AG09309 (cell line): ENCODE data around the gene BATF.

ENCODE experiments used
- DNase-seq: peaks from one replicate; pipeline ENCODE4 v3.0.0-alpha.2; 2010; ENCODE audit warnings: low read depth
- H3K4me3 ChIP-seq: 2 replicates; pipeline ENCODE4 v1.5.1; 2011; ENCODE audit warnings: mild to moderate bottlenecking, low read depth, low read length, moderate library complexity; ENCODE audit not compliant: control insufficient read depth
- CTCF ChIP-seq: IDR thresholded peaks from 2 replicates; pipeline ENCODE4 v1.5.1; 2011; ENCODE audit warnings: mild to moderate bottlenecking, low read depth, low read length, inconsistent platforms; ENCODE audit not compliant: insufficient read depth, control insufficient read depth; ENCODE audit errors: missing control alignments

The BATF gene

GRCh38 chr14:75493592-75494087, 28.6 kb upstream of the BATF start:
- H3K4me3 ChIP-seq, result no peak overlapping the region
- no peak for DNase-seq
- TF ChIP-seq CTCF, result no peak

- H3K4me3 ChIP-seq, result no peak overlapping the region
- no peak for TF ChIP-seq CTCF
- no peak for DNase-seq
Measured at GRCh38 chr14:75494896-75495295, 27.4 kb upstream of the BATF start.

GRCh38 chr14:75495399-75495798, 26.9 kb upstream of the BATF start:
- no peak for DNase-seq
- no peak overlapping the region for H3K4me3 ChIP-seq
- no peak for TF ChIP-seq CTCF

GRCh38 chr14:75495882-75496281, 26.4 kb upstream of the BATF start:
- no peak for TF ChIP-seq CTCF
- H3K4me3 ChIP-seq, result no peak overlapping the region
- no peak for DNase-seq

GRCh38 chr14:75496755-75497154, 25.5 kb upstream of the BATF start:
- DNase-seq, result no peak
- H3K4me3 ChIP-seq, result no peak overlapping the region
- no peak for TF ChIP-seq CTCF

- no peak for TF ChIP-seq CTCF
- DNase-seq, result no peak
- no peak overlapping the region for H3K4me3 ChIP-seq
Measured at GRCh38 chr14:75497191-75497590, 25.1 kb upstream of the BATF start.

GRCh38 chr14:75497701-75498100, 24.6 kb upstream of the BATF start:
- no peak overlapping the region for H3K4me3 ChIP-seq
- no peak for TF ChIP-seq CTCF

More at GRCh38 chr14:75497701-75498100, 24.6 kb upstream of the BATF start:
- no peak for DNase-seq
